ENCODE results near the gene CRTAC1.

- TF ChIP-seq CTCF (IDR thresholded peaks at IDR 0.05) (no peak), POLR2A (IDR thresholded peaks at IDR 0.05; ENCODE audit: low read depth) (no peak), POLR2AphosphoS5 (IDR thresholded peaks at IDR 0.05) (no peak)
These were observed 151.2 kb downstream of the CRTAC1 start for GRCh38 chr10:97879241-97879640.
